GM23248 (cell line): Measurements from ENCODE around the gene PTPN23. TPM values are rescaled to one million over a fixed set of nuclear protein-coding genes. Genes with fewer than 3 reads are reported as not detected.

ENCODE experiments used
- DNase-seq: peaks from one replicate; pipeline ENCODE4 v3.0.0-alpha.2; 2015
- H2AFZ ChIP-seq: fragments of 200-600 bp; sonication (generic); 2 replicates; pipeline ENCODE4 v1.6.1; 2016; ENCODE audit warnings: antibody characterized with exemption
- H3F3A ChIP-seq: fragments of 200-600 bp; sonication (generic); 2 replicates; pipeline ENCODE4 v1.6.1; 2016; ENCODE audit warnings: mild to moderate bottlenecking, antibody characterized with exemption, mixed run types; ENCODE audit not compliant: insufficient read depth
- H3K27ac ChIP-seq: fragments of 200-600 bp; sonication (generic); 2 replicates; pipeline ENCODE4 v1.5.1; 2016; ENCODE audit warnings: mild to moderate bottlenecking
- H3K27me3 ChIP-seq: fragments of 200-600 bp; sonication (generic); replicated peaks from 2 replicates; pipeline ENCODE4 v1.6.1; 2016; ENCODE audit warnings: mild to moderate bottlenecking; ENCODE audit not compliant: insufficient read depth
- H3K36me3 ChIP-seq: fragments of 200-600 bp; sonication (generic); 2 replicates; pipeline ENCODE4 v1.6.1; 2016; ENCODE audit warnings: low read depth, mild to moderate bottlenecking
- H3K4me1 ChIP-seq: fragments of 200-600 bp; sonication (generic); 2 replicates; pipeline ENCODE4 v1.6.1; 2016; ENCODE audit warnings: mild to moderate bottlenecking; ENCODE audit not compliant: insufficient read depth
- H3K4me2 ChIP-seq: fragments of 200-600 bp; sonication (generic); one replicate; pipeline ENCODE4 v1.6.1; 2016; ENCODE audit warnings: mild to moderate bottlenecking; ENCODE audit not compliant: unreplicated experiment
- H3K4me3 ChIP-seq: fragments of 200-600 bp; sonication (generic); 2 replicates; pipeline ENCODE4 v1.5.1; 2016; ENCODE audit warnings: mild to moderate bottlenecking
- H3K79me2 ChIP-seq: fragments of 200-600 bp; sonication (generic); 2 replicates; pipeline ENCODE4 v1.6.1; 2016; ENCODE audit warnings: mild to moderate bottlenecking; ENCODE audit not compliant: insufficient read depth
- H3K9ac ChIP-seq: fragments of 200-600 bp; sonication (generic); 2 replicates; pipeline ENCODE4 v1.6.1; 2016; ENCODE audit warnings: mild to moderate bottlenecking
- H3K9me2 ChIP-seq: fragments of 200-600 bp; sonication (generic); 2 replicates; pipeline ENCODE4 v1.6.1; 2016; ENCODE audit warnings: mixed run types, mild to moderate bottlenecking, moderate library complexity; ENCODE audit not compliant: insufficient read depth
- H3K9me3 ChIP-seq: fragments of 200-600 bp; sonication (generic); one replicate; pipeline ENCODE4 v1.6.1; 2017; ENCODE audit warnings: low read depth
- H4K20me1 ChIP-seq: fragments of 200-600 bp; sonication (generic); 2 replicates; pipeline ENCODE4 v1.6.0; 2016; ENCODE audit not compliant: insufficient read depth
- EZH2 ChIP-seq: fragments of 200-600 bp; sonication (generic); IDR thresholded peaks from 2 replicates; pipeline ENCODE4 v1.6.1; 2018; ENCODE audit warnings: antibody characterized with exemption, mild to moderate bottlenecking; ENCODE audit not compliant: insufficient read depth, poor library complexity, severe bottlenecking
- EZH2phosphoT487 ChIP-seq: fragments of 200-600 bp; sonication (generic); IDR thresholded peaks from 2 replicates; pipeline ENCODE4 v1.6.1; 2018; ENCODE audit warnings: antibody characterized with exemption, moderate library complexity, mild to moderate bottlenecking, low read depth; ENCODE audit not compliant: insufficient read depth
- WGBS, 2 experiments: methylation state at CpG; one replicate each; pipeline ENCODE4 v1.1.6; 2015 to 2017; ENCODE audit warnings: low lambda C conversion rate in 2 of 2, low coverage in 1 of 2; ENCODE audit errors: missing lambda C conversion rate in 2 of 2; 5-methylcytosine and 5-hydroxymethylcytosine counted together
- in situ Hi-C: fragments of 300-500 bp; cut with MboI; formaldehyde crosslinking; loops from 2 replicates; pipeline ENCODE4 v1.15.0; 2020
- polyA plus RNA-seq: library from polyadenylated mRNA; unstranded; fragments of >200 nt; fragmentation: Nextera tagmentation; extraction: Ambion mirVana; gene quantifications from 2 replicates; pipeline ENCODE4 v1.2.1, GENCODE V29; 2016
- total RNA-seq: library from RNA; depleted of rRNA; stranded (reverse); fragments of >200 nt; shearing (Covaris generic); gene quantifications from 2 replicates; pipeline ENCODE4 v1.2.3, GENCODE V29; 2014

The PTPN23 gene
- total and polyA plus RNA-seq, 2 experiments from 2014 or later: 9.0 to 14.3 TPM

DNA sequence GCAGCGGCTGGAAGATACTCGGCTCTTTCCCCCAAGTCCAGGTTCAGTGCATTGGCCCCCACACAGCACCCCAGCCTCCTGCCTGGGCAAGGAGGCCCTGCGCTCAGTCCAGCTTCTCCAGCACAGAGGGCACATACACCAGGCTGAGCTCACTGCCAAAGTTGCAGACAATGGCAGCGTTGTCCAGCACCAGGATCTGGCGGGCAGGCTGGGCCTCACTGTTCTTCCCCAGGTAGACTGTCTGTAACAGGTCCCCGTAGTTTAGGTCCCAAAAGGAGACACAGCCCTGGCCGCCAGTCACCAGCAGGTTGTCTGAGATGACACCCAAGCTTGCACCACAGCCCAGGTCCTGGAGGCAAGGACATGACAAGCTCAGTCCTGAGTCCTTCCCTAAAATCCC lies 32.9 kb downstream of the PTPN23 start:
- no peak for DNase-seq
- H3K9ac ChIP-seq: no peak overlapping the region
- no peaks in the 10 kb centered on the region for H4K20me1 ChIP-seq
- H3K27me3 ChIP-seq: no peaks in the 10 kb centered on the region
- no peak overlapping the region for H2AFZ ChIP-seq
- H3K4me2 ChIP-seq: no peak overlapping the region
- no peak overlapping the region for H3K4me3 ChIP-seq
- H3K9me2 ChIP-seq: no peaks in the 10 kb centered on the region
- no peaks in the 10 kb centered on the region for H3K9me3 ChIP-seq
- in situ Hi-C loops: no loop called here
- 0 out of 2 replicates have a peak, but pooled peaks cover 4% of the 10 kb centered on the region for H3F3A ChIP-seq
- 91 to 95% methylated on average over 7 of the region's 7 CpGs for WGBS, 2 experiments
- no peaks in the 10 kb centered on the region for H3K79me2 ChIP-seq
- no peak overlapping the region for H3K27ac ChIP-seq
- no peaks in the 10 kb centered on the region; the same call in 1 of the 2 replicates for H3K36me3 ChIP-seq
- TF ChIP-seq EZH2phosphoT487 (no peak), EZH2 (no peak)
- no peaks in the 10 kb centered on the region for H3K4me1 ChIP-seq

DNA sequence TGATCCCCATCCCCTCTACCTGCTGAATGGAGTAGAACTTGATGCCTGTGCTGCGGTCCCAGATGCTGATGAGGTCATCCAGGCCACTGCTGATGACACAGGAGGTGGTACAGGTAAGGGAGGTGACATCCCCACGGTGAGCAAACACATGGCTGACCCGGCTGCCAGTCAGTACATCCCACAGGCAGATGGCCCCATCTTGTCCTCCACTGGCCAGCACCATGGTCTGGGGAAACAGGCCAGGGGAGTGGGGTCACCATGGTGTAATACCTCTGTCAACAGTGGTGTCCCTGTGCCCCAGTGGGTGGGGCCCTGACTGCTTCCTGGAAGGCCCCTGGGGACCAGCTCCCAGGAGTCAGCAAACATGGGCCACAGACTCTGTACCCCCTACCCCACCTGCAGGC lies 33.3 kb downstream of the PTPN23 start:
- Histone ChIP-seq H3K79me2 (no peaks in the 10 kb centered on the region), H3K27me3 (no peaks in the 10 kb centered on the region), H3K4me3 (no peak overlapping the region), H3K4me2 (no peak overlapping the region), H4K20me1 (no peaks in the 10 kb centered on the region), H2AFZ (no peak overlapping the region), H3K9ac (no peak overlapping the region), H3K9me2 (no peaks in the 10 kb centered on the region), H3F3A (0 out of 2 replicates have a peak, but pooled peaks cover 4% of the 10 kb centered on the region), H3K4me1 (no peaks in the 10 kb centered on the region), H3K27ac (no peak overlapping the region), H3K9me3 (no peaks in the 10 kb centered on the region), H3K36me3 (no peaks in the 10 kb centered on the region; the same call in 1 of the 2 replicates)
- WGBS, 2 experiments: 97 to 100% methylated on average over 2 to 3 of the region's 3 CpGs
- DNase-seq: no peak
- TF ChIP-seq EZH2: no peak
- TF ChIP-seq EZH2phosphoT487: no peak
- in situ Hi-C loops: no loop called here

DNA sequence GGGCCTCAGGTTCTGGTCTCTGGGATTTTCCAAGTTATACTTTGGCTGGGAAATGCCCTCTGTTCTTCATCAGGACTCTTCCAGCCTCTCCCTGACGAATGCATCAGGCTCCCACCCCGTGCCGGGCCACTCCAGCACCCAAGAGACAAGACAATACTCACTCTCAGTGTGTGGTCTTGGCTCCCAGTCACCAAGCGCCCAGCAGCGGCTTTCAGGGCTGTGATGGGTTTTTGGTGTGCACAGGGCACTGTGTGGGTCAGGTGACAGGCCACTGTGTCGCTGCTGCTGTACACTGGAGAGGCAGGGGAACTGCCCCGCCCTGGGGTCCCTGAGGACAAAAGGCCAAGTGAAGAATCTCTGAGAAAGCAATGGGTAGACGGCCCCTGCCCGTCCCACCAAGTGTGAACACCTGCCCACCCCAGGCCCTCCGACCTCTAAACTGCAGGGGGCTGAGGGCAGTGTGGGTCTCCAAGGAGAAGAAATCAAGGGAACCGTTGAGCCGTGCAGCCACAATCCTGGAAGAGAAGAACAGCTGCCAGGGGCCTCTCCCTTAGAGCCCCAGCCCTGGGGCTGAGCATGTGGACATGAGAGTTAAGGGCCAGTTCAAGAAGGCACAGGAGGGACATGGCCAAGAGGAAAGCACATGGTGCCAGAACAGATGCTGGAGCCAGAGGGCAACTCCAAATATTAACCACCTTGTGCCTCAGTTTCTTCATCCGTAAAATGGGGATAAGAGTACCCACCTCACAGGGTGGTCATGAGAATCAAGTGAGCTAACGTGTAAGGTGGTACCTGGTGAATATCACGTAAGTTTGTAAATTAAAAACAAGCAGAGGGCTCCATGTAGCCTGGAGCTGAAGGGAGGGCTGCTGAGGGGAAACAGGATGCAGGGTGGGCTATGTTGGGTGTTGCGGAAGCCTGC lies 34.1 kb downstream of the PTPN23 start:
- H3K9ac ChIP-seq: no peak overlapping the region
- no peaks in the 10 kb centered on the region; the same call in 1 of the 2 replicates for H3K36me3 ChIP-seq
- WGBS, 2 experiments: 64 to 68% methylated on average over 16 of the region's 16 CpGs
- no peak overlapping the region for H2AFZ ChIP-seq
- H3K4me3 ChIP-seq: no peak overlapping the region
- H3K9me3 ChIP-seq: no peaks in the 10 kb centered on the region
- no peaks in the 10 kb centered on the region for H3K9me2 ChIP-seq
- H4K20me1 ChIP-seq: no peaks in the 10 kb centered on the region
- DNase-seq: no peak
- TF ChIP-seq EZH2 (no peak), EZH2phosphoT487 (no peak)
- H3K27ac ChIP-seq: no peak overlapping the region
- H3K4me2 ChIP-seq: no peak overlapping the region
- H3K4me1 ChIP-seq: no peaks in the 10 kb centered on the region
- 0 out of 2 replicates have a peak, but pooled peaks cover 4% of the 10 kb centered on the region for H3F3A ChIP-seq
- no peaks in the 10 kb centered on the region for H3K79me2 ChIP-seq
- H3K27me3 ChIP-seq: no peaks in the 10 kb centered on the region
- in situ Hi-C loops: no loop called here

DNA sequence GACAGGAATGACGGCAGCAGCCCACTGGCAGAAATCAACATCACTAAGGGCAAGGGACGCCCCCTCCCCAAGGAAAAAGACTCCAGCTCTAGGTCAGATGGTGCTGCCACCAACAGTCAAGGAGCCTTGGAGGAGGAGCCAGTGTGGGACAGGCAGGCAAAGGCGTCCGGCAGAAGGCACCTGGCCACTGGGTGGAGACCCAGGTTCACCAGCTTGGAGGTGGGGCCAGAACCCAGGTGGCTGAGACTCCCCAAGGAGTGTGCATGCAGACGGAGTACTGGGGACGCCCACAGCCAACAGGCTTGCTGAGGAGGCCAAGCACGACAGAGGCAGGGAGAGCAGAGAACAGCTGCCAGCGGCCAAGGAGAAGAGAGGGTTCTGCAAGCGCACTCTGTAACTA lies 35.2 kb downstream of the PTPN23 start:
- H3K9me3 ChIP-seq: no peaks in the 10 kb centered on the region
- DNase-seq: no peak
- H3K9ac ChIP-seq: no peak overlapping the region
- H2AFZ ChIP-seq: no peak overlapping the region
- no peaks in the 10 kb centered on the region; the same call in 1 of the 2 replicates for H3K36me3 ChIP-seq
- H3K9me2 ChIP-seq: no peaks in the 10 kb centered on the region
- no peaks in the 10 kb centered on the region for H3K4me1 ChIP-seq
- 0 out of 2 replicates have a peak, but pooled peaks cover 4% of the 10 kb centered on the region for H3F3A ChIP-seq
- no peak overlapping the region for H3K4me3 ChIP-seq
- H3K27ac ChIP-seq: no peak overlapping the region
- no peak for TF ChIP-seq EZH2
- H3K27me3 ChIP-seq: no peaks in the 10 kb centered on the region
- H3K4me2 ChIP-seq: no peak overlapping the region
- 85 to 88% methylated on average over 9 of the region's 9 CpGs for WGBS, 2 experiments
- no peaks in the 10 kb centered on the region for H3K79me2 ChIP-seq
- in situ Hi-C loops: no loop called here
- H4K20me1 ChIP-seq: no peaks in the 10 kb centered on the region
